Naive thymus-derived CD4-positive, alpha-beta T cell (primary cell): ENCODE results near the gene MAP4. TPM values are rescaled to one million over a fixed set of nuclear protein-coding genes. Genes with fewer than 3 reads are reported as not detected.

Experiments
- ATAC-seq: fragments of 150-1000 bp; cut with Tn5 transposase; 2 replicates; pipeline ENCODE4 v1.10.0; 2021; ENCODE audit warnings: mild to moderate bottlenecking, moderate library complexity
- CTCF ChIA-PET: fragments of 350-600 bp; sonication (Branson Sonifier 250); formaldehyde crosslinking; loops from one replicate; lab custom pipeline; 2021; ENCODE audit warnings: antibody characterized with exemption; lab: Charles Lee
- POLR2A ChIA-PET: fragments of 350-600 bp; sonication (Branson Sonifier 250); formaldehyde crosslinking; loops from one replicate; lab custom pipeline; 2021; ENCODE audit warnings: antibody characterized with exemption, inconsistent platforms; lab: Charles Lee
- DNase-seq, 9 donors: peaks; one replicate each; pipeline versions ENCODE4 v3.0.0 to v3.0.0-alpha.2; 2020 to 2022; ENCODE audit warnings: mixed read lengths in 1 of 9
- H3K27ac ChIP-seq: one replicate; pipeline ENCODE4 v1.7.0; 2013; ENCODE audit warnings: mild to moderate bottlenecking, low read depth, low read length, moderate library complexity
- H3K27me3 ChIP-seq, 2 donors: one replicate each; pipeline ENCODE4 v1.7.0; 2013; ENCODE audit warnings: low read length in 2 of 2, mild to moderate bottlenecking in 2 of 2, moderate library complexity in 2 of 2; ENCODE audit not compliant: control insufficient read depth in 2 of 2, insufficient read depth in 2 of 2
- H3K36me3 ChIP-seq, 3 experiments: 1 replicate in 2 of 3; 2 replicates in 1 of 3; pipeline ENCODE4 v1.7.0; 2013; ENCODE audit warnings: low read length in 3 of 3, mild to moderate bottlenecking in 3 of 3, moderate library complexity in 1 of 3; ENCODE audit not compliant: insufficient read depth in 3 of 3, control insufficient read depth in 2 of 3
- H3K4me1 ChIP-seq, 2 donors: one replicate each; pipeline ENCODE4 v1.7.0; 2013; ENCODE audit warnings: low read length in 2 of 2, mild to moderate bottlenecking in 2 of 2, moderate library complexity in 1 of 2; ENCODE audit not compliant: control insufficient read depth in 2 of 2, insufficient read depth in 2 of 2
- H3K4me3 ChIP-seq: 2 replicates; pipeline ENCODE4 v1.7.0; 2013; ENCODE audit warnings: mild to moderate bottlenecking, low read length
- H3K9me3 ChIP-seq, 3 experiments: 1 replicate in 2 of 3; 2 replicates in 1 of 3; pipeline ENCODE4 v1.7.0; 2013; ENCODE audit warnings: low read length in 3 of 3; ENCODE audit not compliant: control insufficient read depth in 2 of 3
- H3K27ac Mint-ChIP-seq, 9 donors: one replicate each; pipeline ENCODE4 v1.8.0; 2020 to 2022; ENCODE audit warnings: mixed read lengths in 9 of 9, mild to moderate bottlenecking in 8 of 9, moderate library complexity in 5 of 9, inconsistent platforms in 2 of 9
- H3K27me3 Mint-ChIP-seq, 5 donors: one replicate each; pipeline ENCODE4 v1.8.0; 2021 to 2022; ENCODE audit warnings: mixed read lengths in 5 of 5, mild to moderate bottlenecking in 1 of 5
- H3K36me3 Mint-ChIP-seq, 5 donors: one replicate each; pipeline ENCODE4 v1.8.0; 2020 to 2022; ENCODE audit warnings: mixed read lengths in 5 of 5, mild to moderate bottlenecking in 3 of 5, inconsistent platforms in 1 of 5
- H3K4me1 Mint-ChIP-seq, 7 donors: one replicate each; pipeline ENCODE4 v1.8.0; 2020 to 2022; ENCODE audit warnings: mixed read lengths in 7 of 7, mild to moderate bottlenecking in 3 of 7, inconsistent platforms in 1 of 7
- H3K4me3 Mint-ChIP-seq, 10 donors: one replicate each; pipeline ENCODE4 v1.8.0; 2020 to 2022; ENCODE audit warnings: mild to moderate bottlenecking in 10 of 10, mixed read lengths in 10 of 10, moderate library complexity in 6 of 10, inconsistent platforms in 2 of 10
- H3K9me3 Mint-ChIP-seq, 11 donors: one replicate each; pipeline ENCODE4 v1.8.0; 2020 to 2022; ENCODE audit warnings: mixed read lengths in 11 of 11, mild to moderate bottlenecking in 4 of 11, inconsistent platforms in 1 of 11, moderate library complexity in 1 of 11
- intact Hi-C, 2 donors: fragments of 100-400 bp; cut with micrococcal nuclease; formaldehyde crosslinking; loops; one replicate each; pipeline ENCODE4 v1.15.1; 2023
- polyA plus RNA-seq, 2 donors: library from polyadenylated mRNA; unstranded; fragments of 300-500 nt; fragmentation: Illumina TruSeq; gene quantifications; one replicate each; pipeline ENCODE4 v1.2.3, GENCODE V29; 2021
- total RNA-seq, 6 experiments: library from RNA in 5 of 6; stranded (reverse) in 5 of 6; gene quantifications; 1 replicate in 5 of 6; 2 replicates in 1 of 6; pipeline ENCODE4 v1.2.3 and lab custom pipeline; 2021 to 2026

Gene MAP4
- total and polyA plus RNA-seq, 7 experiments from 2014 or later: 12.0 to 116 (median 38.2) TPM

DNA sequence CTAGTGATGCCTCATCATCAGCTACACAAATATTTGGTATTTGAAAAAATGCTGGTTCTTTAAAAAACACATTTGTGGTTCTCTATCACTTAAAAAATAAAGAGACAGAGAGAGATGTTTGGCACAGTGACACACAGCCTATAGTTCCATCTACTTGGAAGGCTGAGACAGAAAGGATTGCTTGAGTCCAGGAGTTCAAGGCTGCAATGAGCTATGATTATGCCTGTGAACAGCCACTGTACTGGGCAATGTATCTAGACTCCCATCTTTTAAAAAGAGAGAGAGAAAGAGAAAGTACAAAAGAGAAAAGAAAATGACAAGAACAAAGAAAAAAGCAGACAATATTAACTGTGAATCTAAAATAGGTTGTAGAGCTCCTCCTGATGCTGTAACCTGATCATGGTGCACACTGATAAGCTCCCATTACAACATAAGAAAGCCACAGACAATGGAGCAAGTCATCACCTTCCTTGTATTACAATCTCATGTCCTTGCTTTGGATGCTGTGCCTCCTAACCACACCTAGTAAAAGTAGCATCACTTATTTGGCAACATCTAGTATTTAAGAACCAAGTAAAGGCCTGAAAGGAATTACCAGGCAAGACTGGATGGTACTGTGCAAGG, 31.7 kb upstream of the MAP4 start:
- no peaks in the 10 kb centered on the region for H3K27me3 ChIP-seq
- H3K9me3 ChIP-seq: no peaks in the 10 kb centered on the region
- ATAC-seq (no peak), DNase-seq (no peak)
- Mint-ChIP-seq H3K36me3 (peaks cover 0 to 45% (median 14%) of the 10 kb centered on the region in 5 donors), H3K27ac (no peak overlapping the region), H3K4me1 (peaks cover 0 to 30% (median 6%) of the 10 kb centered on the region in 7 donors), H3K4me3 (no peak overlapping the region), H3K9me3 (no peaks in the 10 kb centered on the region), H3K27me3 (no peaks in the 10 kb centered on the region)
- CTCF ChIA-PET: no interaction called here
- no peaks in the 10 kb centered on the region for H3K36me3 ChIP-seq
- H3K4me1 ChIP-seq: no peaks in the 10 kb centered on the region
- no peak overlapping the region for H3K27ac ChIP-seq
- POLR2A ChIA-PET: no interaction called here
- no peak overlapping the region for H3K4me3 ChIP-seq
- intact Hi-C loops: no loop called here

DNA sequence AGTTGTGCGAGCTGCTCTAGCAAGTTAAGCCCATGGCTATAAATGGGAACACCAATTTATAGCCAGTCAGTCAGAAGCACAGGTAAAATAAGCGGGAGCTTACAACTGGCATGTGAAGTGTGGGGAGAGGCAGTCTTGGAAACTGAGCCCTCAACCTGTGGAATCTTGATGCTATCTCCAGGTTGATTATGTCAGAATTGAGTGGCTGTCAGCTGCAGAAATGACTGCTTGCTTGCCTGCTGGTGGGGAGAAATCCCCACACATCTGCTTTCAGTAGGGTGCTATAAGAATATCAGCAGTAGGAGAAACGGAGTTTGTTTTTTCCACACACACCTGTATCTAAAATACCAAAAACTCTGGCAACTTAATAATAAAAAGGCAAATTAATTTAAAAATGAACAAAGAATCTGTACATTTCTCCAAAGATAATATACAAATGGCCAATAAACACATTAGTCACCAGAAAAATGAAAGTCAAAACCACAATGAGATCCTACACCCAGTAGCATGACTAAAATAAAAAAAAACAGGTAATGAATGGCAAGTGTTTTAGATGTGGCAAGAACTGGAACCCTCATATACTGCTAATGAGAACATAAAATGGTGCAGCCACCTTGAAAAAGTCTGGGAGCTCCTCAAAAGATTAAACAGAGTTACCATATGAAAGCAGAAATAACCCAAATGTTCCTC, 26.0 kb upstream of the MAP4 start:
- H3K9me3 Mint-ChIP-seq: no peaks in the 10 kb centered on the region
- peaks cover 0 to 15% (median 4%) of the 10 kb centered on the region in 5 donors for H3K36me3 Mint-ChIP-seq
- H3K27me3 ChIP-seq: no peaks in the 10 kb centered on the region
- H3K4me1 Mint-ChIP-seq: peaks cover 0 to 23% (median 6%) of the 10 kb centered on the region in 7 donors
- no peak overlapping the region for H3K4me3 Mint-ChIP-seq
- no peak overlapping the region for H3K4me3 ChIP-seq
- ChIA-PET POLR2A (no interaction called here), CTCF (no interaction called here)
- ATAC-seq (no peak), DNase-seq (no peak)
- H3K4me1 ChIP-seq: no peaks in the 10 kb centered on the region
- intact Hi-C loops: no loop called here
- H3K27ac ChIP-seq: no peak overlapping the region
- H3K27ac Mint-ChIP-seq: peak overlapping the region in 1 of 9 donors; percentile 34
- no peaks in the 10 kb centered on the region for H3K36me3 ChIP-seq
- H3K9me3 ChIP-seq: no peaks in the 10 kb centered on the region
- H3K27me3 Mint-ChIP-seq: no peaks in the 10 kb centered on the region

GRCh38 chr3:48039487-48040190, 23.4 kb upstream of the MAP4 start:
- Histone ChIP-seq H3K27ac (no peak overlapping the region), H3K4me3 (no peak overlapping the region), H3K36me3 (no peaks in the 10 kb centered on the region), H3K27me3 (no peaks in the 10 kb centered on the region), H3K9me3 (no peaks in the 10 kb centered on the region), H3K4me1 (no peaks in the 10 kb centered on the region)
- DNase-seq: no peak
- ATAC-seq: no peak
- intact Hi-C loops: no loop called here
- Mint-ChIP-seq H3K4me1 (peaks cover 6 to 23% (median 8%) of the 10 kb centered on the region in 7 donors), H3K27ac (no peak overlapping the region), H3K36me3 (peaks cover 0 to 5% (median 0%) of the 10 kb centered on the region in 5 donors), H3K9me3 (no peaks in the 10 kb centered on the region), H3K27me3 (no peaks in the 10 kb centered on the region), H3K4me3 (no peak overlapping the region)
- ChIA-PET CTCF (interaction anchor here (0.6 kb wide), 1 partner anchor 102 kb away, joined by 4 read pairs; no protein-coding TSS in a partner anchor), POLR2A (no interaction called here)

GRCh38 chr3:48038971-48039481, 22.8 kb upstream of the MAP4 start:
- H3K27ac Mint-ChIP-seq: no peak overlapping the region
- no peak for DNase-seq
- no peaks in the 10 kb centered on the region for H3K9me3 Mint-ChIP-seq
- peaks cover 0 to 5% (median 0%) of the 10 kb centered on the region in 5 donors for H3K36me3 Mint-ChIP-seq
- ChIA-PET CTCF (no interaction called here), POLR2A (no interaction called here)
- no peak overlapping the region for H3K4me3 Mint-ChIP-seq
- no peaks in the 10 kb centered on the region for H3K27me3 Mint-ChIP-seq
- H3K4me3 ChIP-seq: no peak overlapping the region
- H3K4me1 Mint-ChIP-seq: peaks cover 6 to 27% (median 11%) of the 10 kb centered on the region in 7 donors
- H3K27me3 ChIP-seq: no peaks in the 10 kb centered on the region
- no peak for ATAC-seq
- H3K36me3 ChIP-seq: no peaks in the 10 kb centered on the region
- H3K9me3 ChIP-seq: no peaks in the 10 kb centered on the region
- H3K4me1 ChIP-seq: no peaks in the 10 kb centered on the region
- intact Hi-C loops: no loop called here
- no peak overlapping the region for H3K27ac ChIP-seq

- Mint-ChIP-seq H3K27ac (no peak overlapping the region), H3K9me3 (no peaks in the 10 kb centered on the region), H3K27me3 (no peaks in the 10 kb centered on the region), H3K4me3 (no peak overlapping the region), H3K36me3 (peaks cover 0 to 4% (median 3%) of the 10 kb centered on the region in 5 donors), H3K4me1 (peaks cover 6 to 18% (median 12%) of the 10 kb centered on the region in 7 donors)
- intact Hi-C loops: no loop called here
- ChIA-PET CTCF (interaction anchor here (0.5 kb wide), 1 partner anchor 274 kb away, joined by 4 read pairs; no protein-coding TSS in a partner anchor), POLR2A (no interaction called here)
- Histone ChIP-seq H3K4me3 (no peak overlapping the region), H3K36me3 (no peaks in the 10 kb centered on the region), H3K4me1 (no peaks in the 10 kb centered on the region), H3K27me3 (no peaks in the 10 kb centered on the region), H3K9me3 (no peaks in the 10 kb centered on the region), H3K27ac (no peak overlapping the region)
- no peak for DNase-seq
- ATAC-seq: no peak
These were observed 17.8 kb upstream of the MAP4 start for GRCh38 chr3:48034000-48034516.

- H3K9me3 Mint-ChIP-seq: no peaks in the 10 kb centered on the region
- no peaks in the 10 kb centered on the region for H3K36me3 ChIP-seq
- intact Hi-C loops: no loop called here
- no peaks in the 10 kb centered on the region for H3K4me1 ChIP-seq
- no peaks in the 10 kb centered on the region for H3K9me3 ChIP-seq
- no peak overlapping the region for H3K27ac ChIP-seq
- peaks cover 4 to 18% (median 7%) of the 10 kb centered on the region in 7 donors for H3K4me1 Mint-ChIP-seq
- H3K4me3 Mint-ChIP-seq: no peak overlapping the region
- CTCF ChIA-PET: no interaction called here
- ATAC-seq (no peak), DNase-seq (no peak)
- H3K36me3 Mint-ChIP-seq: peaks cover 0 to 9% (median 3%) of the 10 kb centered on the region in 5 donors
- POLR2A ChIA-PET: no interaction called here
- H3K4me3 ChIP-seq: no peak overlapping the region
- H3K27me3 ChIP-seq: no peaks in the 10 kb centered on the region
- no peaks in the 10 kb centered on the region for H3K27me3 Mint-ChIP-seq
- no peak overlapping the region for H3K27ac Mint-ChIP-seq
These were observed 14.0 kb upstream of the MAP4 start for GRCh38 chr3:48030188-48030587.
